Spleen (tissue), 11 donors: Measurements from ENCODE around the gene IRX2. TPM values are rescaled to one million over a fixed set of nuclear protein-coding genes. Genes with fewer than 3 reads are reported as not detected.

Source experiments
- DNase-seq: peaks from one replicate; pipeline ENCODE4 v3.0.0-alpha.2; 2020
- H3K27ac ChIP-seq, 8 donors: fragments of 200-600 bp; sonication (generic) in 7 of 8; 1 replicate in 4 of 8; 2 replicates in 4 of 8; pipeline versions ENCODE4 v1.5.0 to v1.8.0; 2016 to 2021; ENCODE audit warnings: inconsistent platforms in 4 of 8, mild to moderate bottlenecking in 4 of 8, moderate library complexity in 1 of 8
- H3K27me3 ChIP-seq, 7 donors: fragments of 200-600 bp; sonication (generic) in 6 of 7; replicated peaks in 1 of 7; 1 replicate in 4 of 7; 2 replicates in 3 of 7; pipeline versions ENCODE4 v1.5.0 to v1.8.0; 2016 to 2021; ENCODE audit warnings: inconsistent platforms in 3 of 7, mild to moderate bottlenecking in 1 of 7
- H3K36me3 ChIP-seq, 6 donors: fragments of 200-600 bp; sonication (generic) in 5 of 6; 1 replicate in 4 of 6; 2 replicates in 2 of 6; pipeline versions ENCODE4 v1.5.0 to v1.8.0; 2016 to 2021; ENCODE audit warnings: inconsistent platforms in 2 of 6
- H3K4me1 ChIP-seq, 6 donors: fragments of 200-600 bp; sonication (generic) in 5 of 6; 1 replicate in 3 of 6; 2 replicates in 3 of 6; pipeline versions ENCODE4 v1.5.0 to v1.8.0; 2016 to 2021; ENCODE audit warnings: inconsistent platforms in 3 of 6
- H3K4me3 ChIP-seq, 8 donors: fragments of 200-600 bp; sonication (generic) in 7 of 8; 1 replicate in 4 of 8; 2 replicates in 4 of 8; pipeline versions ENCODE4 v1.5.0 to v1.8.0; 2016 to 2021; ENCODE audit warnings: inconsistent platforms in 4 of 8, mild to moderate bottlenecking in 4 of 8, moderate library complexity in 2 of 8
- H3K9me3 ChIP-seq, 8 donors: fragments of 200-600 bp; sonication (generic) in 7 of 8; 1 replicate in 4 of 8; 2 replicates in 4 of 8; pipeline versions ENCODE4 v1.5.0 to v1.8.0; 2016 to 2021; ENCODE audit warnings: inconsistent platforms in 4 of 8
- CTCF ChIP-seq, 11 experiments: fragments of 200-600 bp in 7 of 11; fragments of 450-650 bp in 4 of 11; sonication (generic) in 4 of 11; IDR thresholded peaks in 8 of 11; conservative IDR thresholded peaks in 3 of 11; 1 replicate in 7 of 11; 2 replicates in 4 of 11; pipeline versions ENCODE4 v1.4.0 to v1.8.0; 2016 to 2021; ENCODE audit warnings: antibody characterized with exemption in 11 of 11, inconsistent platforms in 4 of 11, mild to moderate bottlenecking in 1 of 11
- POLR2A ChIP-seq, 3 donors: fragments of 450-650 bp; IDR thresholded peaks; one replicate each; pipeline ENCODE4 v1.5.1; 2017; ENCODE audit warnings: antibody characterized with exemption in 3 of 3, mild to moderate bottlenecking in 1 of 3
- POLR2AphosphoS5 ChIP-seq, 3 donors: sonication (generic); formaldehyde crosslinking; IDR thresholded peaks; one replicate each; pipeline ENCODE4 v1.5.1; 2017; ENCODE audit warnings: antibody characterized with exemption in 3 of 3
- WGBS, 5 donors: extraction: QIAGEN DNeasy Blood & Tissue Kit in 3 of 5; methylation state at CpG; one replicate each; pipeline versions ENCODE4 v1.1.5 to v1.1.7; 2013 to 2018; 5-methylcytosine and 5-hydroxymethylcytosine counted together
- intact Hi-C: fragments of 100-400 bp; cut with DNase I; formaldehyde crosslinking; loops from one replicate; pipeline ENCODE4 v1.15.0; 2023; ENCODE audit warnings: low total_unique reads
- polyA plus RNA-seq, 3 donors: library from polyadenylated mRNA; stranded (reverse); fragments of 200-250 nt; gene quantifications; one replicate each; pipeline ENCODE4 v1.2.1, GENCODE V29; 2013
- total RNA-seq, 7 donors: library from RNA; depleted of rRNA in 3 of 7; stranded (reverse); fragments of >200 nt in 3 of 7; fragmentation: NEBNext Ultra II Directional in 4 of 7; extraction: Animal tissue kit (Norgen Biotek cat#: 25700) in 4 of 7; gene quantifications; one replicate each; pipeline versions ENCODE4 v1.1.0 to v1.2.1, GENCODE V29; 2016 to 2021
- donor health status: healthy with polysubstance abuse.
- donor health status: DM: no; HTN: no; CAD: no; lungs with moderate emphysema.
- donor health status: DM: no; HTN: no; CAD: no.
- donor health status: Bipolar disorder and iron deficiency.
- donor health status: healthy.
- donor health status: DM: no; HTN: no; CAD: no.
- donor health status: DM: yes; HTN: yes; CAD: no.

Gene IRX2
- total and polyA plus RNA-seq, 10 donors, result 0.03 to 0.26 (median 0.13) TPM; not detected in 7

- WGBS, 5 donors, result 4 to 9% (median 7%) methylated on average over 27 to 110 of the region's 110 CpGs
- H3K27ac ChIP-seq, result no peak overlapping the region
- H3K36me3 ChIP-seq, result no peaks in the 10 kb centered on the region
- no peak for DNase-seq
- H3K9me3 ChIP-seq, result peaks cover 0 to 35% (median 0%) of the 10 kb centered on the region in 8 donors
- peaks cover 14 to 99% (median 91%) of the 10 kb centered on the region in 7 donors for H3K27me3 ChIP-seq
- H3K4me1 ChIP-seq, result peaks cover 0 to 63% (median 33%) of the 10 kb centered on the region in 6 donors
- TF ChIP-seq CTCF (IDR thresholded peaks at IDR 0.05 in 8 of 11, conservative IDR thresholded peaks at IDR 0.05 in 3 of 11) (peak in 1 of 11 experiments; percentile 5), POLR2A (IDR thresholded peaks at IDR 0.05) (no peak)
- intact Hi-C loops, result no loop called here
- peak overlapping the region in 3 of 8 donors; percentile 7 to 62 (median 8) for H3K4me3 ChIP-seq
Measured at GRCh38 chr5:2750758-2751464, 566 bp downstream of the IRX2 start.

GRCh38 chr5:2750026-2750757, 1.3 kb downstream of the IRX2 start:
- Histone ChIP-seq H3K4me3 (peak overlapping the region in 3 of 8 donors; percentile 7 to 62 (median 8)), H3K36me3 (no peaks in the 10 kb centered on the region), H3K27me3 (peaks cover 14 to 99% (median 91%) of the 10 kb centered on the region in 7 donors), H3K4me1 (peaks cover 0 to 56% (median 26%) of the 10 kb centered on the region in 6 donors), H3K27ac (no peak overlapping the region), H3K9me3 (peaks cover 0 to 35% (median 0%) of the 10 kb centered on the region in 8 donors)
- intact Hi-C loops, result no loop called here
- no peak for DNase-seq
- 8 to 16% (median 11%) methylated on average over 27 to 63 of the region's 63 CpGs for WGBS, 5 donors
- TF ChIP-seq POLR2A (IDR thresholded peaks at IDR 0.05) (no peak), POLR2AphosphoS5 (IDR thresholded peaks at IDR 0.05) (no peak), CTCF (IDR thresholded peaks at IDR 0.05 in 8 of 11, conservative IDR thresholded peaks at IDR 0.05 in 3 of 11) (no peak)

- DNase-seq, result no peak
- intact Hi-C loops, result no loop called here
- Histone ChIP-seq H3K9me3 (peaks cover 0 to 35% (median 0%) of the 10 kb centered on the region in 8 donors), H3K27ac (no peak overlapping the region), H3K4me1 (peaks cover 0 to 50% (median 21%) of the 10 kb centered on the region in 6 donors), H3K36me3 (no peaks in the 10 kb centered on the region), H3K27me3 (peaks cover 14 to 99% (median 91%) of the 10 kb centered on the region in 7 donors), H3K4me3 (peak overlapping the region in 2 of 8 donors; percentile 2 to 13)
- no peak for TF ChIP-seq POLR2A (IDR thresholded peaks at IDR 0.05)
- no peak for TF ChIP-seq POLR2AphosphoS5 (IDR thresholded peaks at IDR 0.05)
- no peak for TF ChIP-seq CTCF (IDR thresholded peaks at IDR 0.05 in 8 of 11, conservative IDR thresholded peaks at IDR 0.05 in 3 of 11)
- WGBS, 5 donors, result 12 to 24% (median 17%) methylated on average over 41 to 45 of the region's 45 CpGs
Measured at GRCh38 chr5:2749514-2750025, 1.9 kb downstream of the IRX2 start.
